Esophagus squamous epithelium (tissue), 5 donors: Measurements from ENCODE around the gene OR2V1. TPM values are rescaled to one million over a fixed set of nuclear protein-coding genes. Genes with fewer than 3 reads are reported as not detected.
"Not testable (repeated sequence)": the region's sequence is repeated elsewhere in the genome, so short reads cannot be mapped to it uniquely, and the experiment has no call there.

Source experiments
- DNase-seq: peaks from one replicate; lab custom pipeline; 2025; lab: John Stamatoyannopoulos, UW
- H3K27ac ChIP-seq, 4 donors: fragments of 200-600 bp; sonication (generic); one replicate each; pipeline ENCODE4 v1.5.1; 2016 to 2019; ENCODE audit warnings: mild to moderate bottlenecking in 1 of 4
- H3K27me3 ChIP-seq, 4 donors: fragments of 200-600 bp; sonication (generic); 1 replicate in 3 of 4; 2 replicates in 1 of 4; pipeline versions ENCODE4 v1.5.1 to v1.6.0; 2017 to 2021; ENCODE audit warnings: antibody characterized with exemption in 1 of 4
- H3K36me3 ChIP-seq, 3 donors: fragments of 200-600 bp; sonication (generic); one replicate each; pipeline ENCODE4 v1.5.1; 2016 to 2019
- H3K4me1 ChIP-seq, 3 donors: fragments of 200-600 bp; sonication (generic); one replicate each; pipeline ENCODE4 v1.5.1; 2017 to 2019
- H3K4me3 ChIP-seq, 4 donors: fragments of 200-600 bp; sonication (generic); 1 replicate in 3 of 4; 2 replicates in 1 of 4; pipeline ENCODE4 v1.5.1; 2016 to 2019; ENCODE audit warnings: mild to moderate bottlenecking in 2 of 4, moderate library complexity in 1 of 4
- H3K9me3 ChIP-seq, 3 donors: fragments of 200-600 bp; sonication (generic); one replicate each; pipeline ENCODE4 v1.5.1; 2016 to 2019
- POLR2A ChIP-seq, 4 donors: fragments of 450-650 bp; IDR thresholded peaks; one replicate each; pipeline ENCODE4 v1.6.1; 2017; ENCODE audit warnings: antibody characterized with exemption in 4 of 4, mild to moderate bottlenecking in 4 of 4, moderate library complexity in 3 of 4
- WGBS, 2 donors: methylation state at CpG; one replicate each; pipeline ENCODE4 v1.1.5; 2018; 5-methylcytosine and 5-hydroxymethylcytosine counted together
- intact Hi-C: fragments of 100-400 bp; cut with DNase I; formaldehyde crosslinking; loops from one replicate; pipeline ENCODE4 v1.15.0; 2022
- total RNA-seq, 4 donors: library from RNA; depleted of rRNA; stranded (reverse); fragments of >200 nt; gene quantifications; one replicate each; pipeline ENCODE4 v1.1.0, GENCODE V29; 2016
- TF ChIP-seq, protein P1 (sequence below), 6 experiments: fragments of 450-650 bp in 4 of 6; fragments of 200-600 bp in 2 of 6; sonication (generic) in 2 of 6; IDR thresholded peaks; one replicate each; pipeline ENCODE4 v1.5.1; 2016 to 2019; ENCODE audit warnings: antibody characterized with exemption in 6 of 6, mild to moderate bottlenecking in 4 of 6, moderate library complexity in 4 of 6
- donor health status: DM: yes; HTN: yes; CAD: no.

OR2V1 gene
- total RNA-seq, 4 donors from 2014 or later: not detected

DNA sequence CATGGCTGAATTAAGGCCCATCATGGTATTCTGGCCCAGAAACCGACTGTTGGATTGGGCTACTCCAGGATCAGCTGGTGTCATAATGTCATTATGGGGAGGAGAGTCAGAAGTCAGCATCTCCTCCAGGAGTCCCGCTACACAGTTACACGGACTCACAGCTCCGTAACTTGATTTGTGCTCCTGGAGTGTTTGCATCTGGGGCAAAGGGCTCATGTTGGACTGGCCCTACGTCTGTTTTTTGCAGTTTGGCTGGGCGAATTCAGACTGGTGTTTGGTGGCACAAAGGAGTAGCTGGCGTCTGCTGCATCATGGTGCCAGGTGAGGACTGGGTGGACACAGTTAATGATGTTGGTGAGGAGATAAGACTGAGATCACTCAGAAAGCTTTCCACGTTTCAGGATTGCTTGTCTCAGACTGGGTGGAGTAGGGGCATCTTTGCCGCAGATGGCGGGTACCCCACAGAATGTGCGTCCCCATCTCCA, 31.3 kb downstream of the OR2V1 start:
- H3K36me3 ChIP-seq: no peaks in the 10 kb centered on the region
- no peaks in the 10 kb centered on the region for H3K9me3 ChIP-seq
- DNase-seq: no peak
- H3K4me1 ChIP-seq: peaks cover 0 to 9% (median 0%) of the 10 kb centered on the region in 3 donors
- H3K27me3 ChIP-seq: peaks cover 8 to 45% (median 10%) of the 10 kb centered on the region in 4 donors
- H3K4me3 ChIP-seq: no peak overlapping the region
- H3K27ac ChIP-seq: no peak overlapping the region
- intact Hi-C loops: no loop called here
- TF ChIP-seq POLR2A (IDR thresholded peaks at IDR 0.05): no peak
- TF ChIP-seq, protein P1, sequence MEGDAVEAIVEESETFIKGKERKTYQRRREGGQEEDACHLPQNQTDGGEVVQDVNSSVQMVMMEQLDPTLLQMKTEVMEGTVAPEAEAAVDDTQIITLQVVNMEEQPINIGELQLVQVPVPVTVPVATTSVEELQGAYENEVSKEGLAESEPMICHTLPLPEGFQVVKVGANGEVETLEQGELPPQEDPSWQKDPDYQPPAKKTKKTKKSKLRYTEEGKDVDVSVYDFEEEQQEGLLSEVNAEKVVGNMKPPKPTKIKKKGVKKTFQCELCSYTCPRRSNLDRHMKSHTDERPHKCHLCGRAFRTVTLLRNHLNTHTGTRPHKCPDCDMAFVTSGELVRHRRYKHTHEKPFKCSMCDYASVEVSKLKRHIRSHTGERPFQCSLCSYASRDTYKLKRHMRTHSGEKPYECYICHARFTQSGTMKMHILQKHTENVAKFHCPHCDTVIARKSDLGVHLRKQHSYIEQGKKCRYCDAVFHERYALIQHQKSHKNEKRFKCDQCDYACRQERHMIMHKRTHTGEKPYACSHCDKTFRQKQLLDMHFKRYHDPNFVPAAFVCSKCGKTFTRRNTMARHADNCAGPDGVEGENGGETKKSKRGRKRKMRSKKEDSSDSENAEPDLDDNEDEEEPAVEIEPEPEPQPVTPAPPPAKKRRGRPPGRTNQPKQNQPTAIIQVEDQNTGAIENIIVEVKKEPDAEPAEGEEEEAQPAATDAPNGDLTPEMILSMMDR (IDR thresholded peaks at IDR 0.05): no peak
- WGBS, 2 donors: 47 to 60% methylated on average over 7 to 11 of the region's 11 CpGs

DNA sequence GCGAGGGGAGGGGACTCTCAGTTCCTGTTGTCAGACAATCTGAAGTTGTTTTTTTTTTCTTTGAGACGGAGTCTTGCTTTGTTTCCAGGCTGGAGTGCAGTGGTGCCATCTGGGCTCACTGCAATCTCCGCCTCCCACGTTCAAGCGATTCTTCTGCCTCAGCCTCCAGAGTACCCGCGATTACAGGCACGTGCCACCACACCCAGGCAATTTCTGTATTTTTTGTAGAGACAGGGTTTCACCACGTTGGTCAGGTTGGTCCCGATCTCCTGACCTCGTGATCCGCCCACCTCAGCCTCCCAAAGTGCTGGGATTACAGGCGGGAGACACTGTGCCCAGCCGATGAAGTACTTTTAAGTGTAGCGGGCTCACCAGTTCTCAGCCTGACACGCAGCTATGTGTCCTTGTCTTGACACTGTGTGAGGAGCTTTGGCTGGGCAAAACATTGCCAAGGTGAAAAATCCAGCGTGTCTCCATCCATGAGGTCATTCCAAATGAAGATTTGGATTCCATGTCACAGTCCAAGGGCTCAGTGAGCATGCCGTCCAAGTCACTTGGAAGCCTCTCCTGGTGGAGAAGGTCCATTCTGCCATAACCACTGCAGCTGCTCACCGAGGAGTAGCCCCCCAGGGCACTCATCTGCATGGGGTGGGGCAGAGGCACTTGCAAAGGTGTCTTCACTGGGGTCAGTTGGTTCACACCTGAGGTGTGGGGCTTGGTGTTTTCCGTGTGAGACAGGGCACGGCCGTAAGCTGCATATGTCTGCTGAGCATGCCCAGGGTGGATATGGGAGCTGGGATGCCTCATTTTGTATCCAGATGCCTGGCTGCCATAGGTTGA, 32.0 kb downstream of the OR2V1 start:
- H3K9me3 ChIP-seq: no peaks in the 10 kb centered on the region
- no peak for DNase-seq
- no peak overlapping the region for H3K4me3 ChIP-seq
- intact Hi-C loops: no loop called here
- H3K27ac ChIP-seq: no peak overlapping the region
- TF ChIP-seq, protein P1 (IDR thresholded peaks at IDR 0.05): no peak
- no peak for TF ChIP-seq POLR2A (IDR thresholded peaks at IDR 0.05)
- peaks cover 0 to 9% (median 0%) of the 10 kb centered on the region in 3 donors for H3K4me1 ChIP-seq
- H3K27me3 ChIP-seq: peaks cover 8 to 45% (median 10%) of the 10 kb centered on the region in 4 donors
- H3K36me3 ChIP-seq: no peaks in the 10 kb centered on the region
- 18 to 21% methylated on average over 15 to 19 of the region's 22 CpGs for WGBS, 2 donors

DNA sequence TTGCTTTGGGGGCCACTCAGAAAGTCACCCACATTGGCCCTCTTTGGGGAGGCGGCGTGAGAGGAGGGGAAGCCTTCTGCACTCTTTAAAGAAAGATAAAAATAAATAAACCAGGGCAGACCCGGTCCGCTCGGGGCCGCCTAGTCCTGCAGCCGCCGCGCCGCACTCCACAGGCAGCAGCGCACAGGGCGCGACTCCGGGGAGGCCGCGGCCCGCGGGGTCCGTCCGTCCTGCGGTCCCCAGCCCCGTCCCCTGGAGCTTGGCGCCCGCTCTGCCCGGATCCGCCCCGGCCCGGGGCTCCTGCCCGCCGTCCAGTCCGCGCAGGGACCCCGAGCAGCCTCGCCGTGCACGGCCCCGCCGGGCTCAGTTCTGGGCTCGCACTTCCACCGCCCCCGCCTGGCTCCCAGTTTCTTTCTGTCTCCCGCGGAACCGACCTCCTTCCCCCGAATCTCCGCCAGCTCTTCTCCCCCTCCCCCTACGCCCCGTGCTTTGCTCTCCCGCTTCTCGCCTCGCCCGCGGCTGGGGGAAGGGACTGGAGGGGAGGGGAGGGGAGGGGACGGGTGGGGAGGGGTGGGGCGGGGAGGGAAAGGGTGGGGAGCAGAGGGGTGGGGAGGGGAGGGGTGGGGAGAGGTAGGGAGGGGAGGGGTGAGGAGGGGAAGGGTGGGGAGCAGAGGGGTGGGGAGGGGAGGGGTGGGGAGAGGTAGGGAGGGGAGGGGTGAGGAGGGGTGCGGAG, 33.0 kb downstream of the OR2V1 start:
- WGBS, 2 donors: no CpG with 5 or more reads among the region's 56 CpGs

DNA sequence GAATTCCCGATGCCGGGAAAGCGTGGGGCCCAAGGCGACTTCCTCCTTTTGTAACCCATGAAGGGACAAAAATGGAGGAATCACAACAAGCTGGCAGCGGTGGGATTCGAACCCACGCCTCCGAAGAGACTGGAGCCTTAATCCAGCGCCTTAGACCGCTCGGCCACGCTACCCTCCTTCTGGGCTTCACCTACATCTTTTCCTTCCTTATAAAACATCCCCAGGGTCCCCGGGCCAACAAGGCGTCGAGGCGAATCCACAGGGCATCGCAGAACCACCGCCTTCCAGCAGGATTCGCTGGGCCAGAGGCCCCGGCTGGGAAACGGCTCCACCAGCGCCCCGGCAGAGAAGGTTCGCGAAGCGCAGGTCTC, 33.6 kb downstream of the OR2V1 start:
- H3K4me1 ChIP-seq, H3K27ac ChIP-seq, H3K36me3 ChIP-seq, DNase-seq, intact Hi-C loops, H3K4me3 ChIP-seq, H3K9me3 ChIP-seq: not testable (repeated sequence)
- peaks cover 8 to 55% (median 10%) of the 10 kb centered on the region in 4 donors for H3K27me3 ChIP-seq
- no CpG with 5 or more reads among the region's 26 CpGs for WGBS, 2 donors

More for the DNA sequence above, 33.0 kb downstream of the OR2V1 start:
- H3K27ac ChIP-seq, H3K4me1 ChIP-seq, H3K9me3 ChIP-seq, H3K36me3 ChIP-seq, DNase-seq, intact Hi-C loops: not testable (repeated sequence)
- peaks cover 8 to 51% (median 10%) of the 10 kb centered on the region in 4 donors for H3K27me3 ChIP-seq
- H3K4me3 ChIP-seq: peak overlapping the region in 1 of 4 donors; percentile 22

DNA sequence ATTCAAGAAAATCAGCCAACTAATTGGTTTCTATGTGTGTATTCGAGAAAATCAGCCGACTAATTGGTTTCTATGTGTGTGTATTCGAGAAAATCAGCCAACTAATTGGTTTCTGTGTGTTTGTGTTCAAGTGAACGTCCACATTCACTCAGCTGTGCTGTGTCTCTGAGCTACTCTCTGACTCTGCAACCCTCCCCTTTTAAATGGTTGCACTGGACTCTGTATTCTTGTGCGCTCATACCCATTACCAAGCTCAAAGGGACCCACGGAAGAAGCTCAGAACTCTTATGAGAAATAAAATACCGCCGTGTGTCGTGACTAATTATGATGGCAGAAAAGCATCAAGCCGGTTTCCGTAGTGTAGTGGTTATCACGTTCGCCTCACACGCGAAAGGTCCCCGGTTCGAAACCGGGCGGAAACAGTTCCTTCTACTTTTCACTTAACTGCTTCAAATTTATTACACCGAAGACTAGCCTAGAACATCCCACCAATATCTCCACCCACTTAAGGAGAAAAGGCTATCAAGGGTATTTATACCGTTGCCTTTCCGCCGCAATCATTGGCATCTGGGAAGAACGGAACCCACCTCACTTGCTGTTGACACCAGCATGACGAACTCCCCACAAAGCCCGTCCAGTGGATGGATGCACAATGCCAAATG, 34.1 kb downstream of the OR2V1 start:
- not testable (repeated sequence) for H3K27ac ChIP-seq, H3K9me3 ChIP-seq

DNA sequence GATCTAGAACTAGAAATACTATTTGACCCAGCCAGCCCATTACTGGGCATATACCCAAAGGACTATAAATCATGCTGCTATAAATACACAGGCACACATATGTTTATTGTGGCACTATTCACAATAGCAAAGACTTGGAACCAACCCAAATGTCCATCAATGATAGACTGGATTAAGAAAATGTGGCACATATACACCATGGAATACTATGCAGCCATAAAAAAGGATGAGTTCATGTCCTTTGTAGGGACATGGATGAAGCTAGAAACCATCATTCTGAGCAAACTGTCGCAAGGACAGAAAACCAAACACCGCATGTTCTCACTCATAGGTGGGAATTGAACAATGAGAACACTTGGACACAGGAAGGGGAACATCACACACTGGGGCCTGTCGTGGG, 35.8 kb downstream of the OR2V1 start:
- DNase-seq, intact Hi-C loops, H3K27ac ChIP-seq, H3K9me3 ChIP-seq, H3K4me1 ChIP-seq, H3K36me3 ChIP-seq, H3K4me3 ChIP-seq: not testable (repeated sequence)
- peaks cover 8 to 54% (median 10%) of the 10 kb centered on the region in 4 donors for H3K27me3 ChIP-seq
- 88 to 100% methylated on average over 1 to 2 of the region's 3 CpGs for WGBS, 2 donors

More for the DNA sequence above, 34.1 kb downstream of the OR2V1 start:
- peaks cover 8 to 59% (median 10%) of the 10 kb centered on the region in 4 donors for H3K27me3 ChIP-seq
- DNase-seq, H3K4me1 ChIP-seq, H3K36me3 ChIP-seq, intact Hi-C loops, H3K4me3 ChIP-seq: not testable (repeated sequence)
- WGBS, 2 donors: no CpG with 5 or more reads among the region's 26 CpGs
